PC-9 (cell line): Measurements from ENCODE around the gene WNT16. TPM values are rescaled to one million over a fixed set of nuclear protein-coding genes. Genes with fewer than 3 reads are reported as not detected.
A peak's percentile ranks its signal among the peaks of the same experiment; 100 is the strongest.

Experiments
- BruUV-seq: library from RNA; stranded (reverse); fragments of 400-500 nt; replicated peaks from 2 replicates; lab custom pipeline; 2021; lab: Mats Ljungman, UMichigan
- CTCF ChIA-PET: fragments of 300-600 bp; sonication (Branson Sonifier 250); formaldehyde crosslinking; loops from one replicate; lab custom pipeline; 2022; ENCODE audit warnings: antibody characterized with exemption; lab: Charles Lee
- POLR2A ChIA-PET: fragments of 300-600 bp; sonication (Branson Sonifier 250); formaldehyde crosslinking; loops from one replicate; lab custom pipeline; 2022; ENCODE audit warnings: antibody characterized with exemption; ENCODE audit not compliant: unreplicated experiment; lab: Charles Lee
- DNase-seq, 2 experiments: peaks; one replicate each; pipeline versions ENCODE4 v3.0.0 to v3.0.0-alpha.2; 2015 to 2022; ENCODE audit warnings: mixed read lengths in 1 of 2
- H2AFZ ChIP-seq: fragments of 200-600 bp; sonication (generic); 2 replicates; pipeline ENCODE4 v1.8.1; 2017; ENCODE audit warnings: antibody characterized with exemption
- H3F3A ChIP-seq: fragments of 200-600 bp; sonication (generic); 2 replicates; pipeline ENCODE4 v1.8.1; 2017; ENCODE audit warnings: antibody characterized with exemption, mild to moderate bottlenecking, low read depth; ENCODE audit not compliant: insufficient read depth
- H3K27ac ChIP-seq: fragments of 200-600 bp; sonication (generic); 2 replicates; pipeline ENCODE4 v1.6.1; 2016; ENCODE audit warnings: mixed run types
- H3K27me3 ChIP-seq: fragments of 200-600 bp; sonication (generic); 2 replicates; pipeline ENCODE4 v1.6.1; 2016; ENCODE audit warnings: low read depth, mixed run types; ENCODE audit not compliant: insufficient read depth
- H3K36me3 ChIP-seq: fragments of 200-600 bp; sonication (generic); 2 replicates; pipeline ENCODE4 v1.6.1; 2016; ENCODE audit warnings: low read depth, mixed run types
- H3K4me1 ChIP-seq: fragments of 200-600 bp; sonication (generic); replicated peaks from 2 replicates; pipeline ENCODE4 v1.6.1; 2016; ENCODE audit warnings: mixed run types; ENCODE audit not compliant: insufficient read depth
- H3K4me2 ChIP-seq: fragments of 200-600 bp; sonication (generic); 2 replicates; pipeline ENCODE4 v1.6.1; 2017; ENCODE audit warnings: mixed run types
- H3K4me3 ChIP-seq: fragments of 200-600 bp; sonication (generic); 2 replicates; pipeline ENCODE4 v1.6.1; 2016; ENCODE audit warnings: mixed run types
- H3K79me2 ChIP-seq: fragments of 200-600 bp; sonication (generic); 2 replicates; pipeline ENCODE4 v1.6.1; 2017; ENCODE audit warnings: low read depth, mixed run types
- H3K9me2 ChIP-seq: fragments of 200-600 bp; sonication (generic); 2 replicates; pipeline ENCODE4 v1.8.1; 2017; ENCODE audit warnings: mild to moderate bottlenecking; ENCODE audit not compliant: insufficient read depth
- H3K9me3 ChIP-seq: fragments of 200-600 bp; sonication (generic); 2 replicates; pipeline ENCODE4 v1.8.1; 2016; ENCODE audit warnings: low read depth; ENCODE audit not compliant: insufficient read depth
- H4K20me1 ChIP-seq: fragments of 200-600 bp; sonication (generic); 2 replicates; pipeline ENCODE4 v1.8.1; 2017; ENCODE audit not compliant: insufficient read depth
- CTCF ChIP-seq: fragments of 200-600 bp; sonication (generic); conservative IDR thresholded peaks from 2 replicates; pipeline ENCODE4 v1.6.1; 2017; ENCODE audit warnings: mixed run types, antibody characterized with exemption, mild to moderate bottlenecking, moderate library complexity
- EZH2 ChIP-seq: fragments of 200-600 bp; sonication (generic); IDR thresholded peaks from 2 replicates; pipeline ENCODE4 v1.8.0; 2017; ENCODE audit warnings: antibody characterized with exemption, low read depth
- intact Hi-C: fragments of 100-400 bp; cut with micrococcal nuclease; formaldehyde crosslinking; loops from one replicate; pipeline ENCODE4 v1.10.0; 2022; ENCODE audit not compliant: unreplicated experiment
- total RNA-seq: library from RNA; stranded (reverse); gene quantifications from 2 replicates; pipeline ENCODE4 v1.2.3, GENCODE V29; 2021

The WNT16 gene
- total RNA-seq, 1 experiment from 2014 or later, result not detected

GRCh38 chr7:121379930-121380329 lies 51.1 kb downstream of the WNT16 start:
- H3K79me2 ChIP-seq, result peaks cover 54% of the 10 kb centered on the region
- H3K9me3 ChIP-seq, result no peaks in the 10 kb centered on the region
- no peak overlapping the region for H3K4me3 ChIP-seq
- ChIA-PET POLR2A (interaction anchor here (0.5 kb wide), 1 partner anchor 388 kb away, joined by 10 read pairs; no protein-coding TSS in a partner anchor), CTCF (interaction anchor here (0.7 kb wide), 1 partner anchor 19 kb away, joined by 3 read pairs; no protein-coding TSS in a partner anchor)
- H3K27ac ChIP-seq, result no peak overlapping the region
- H2AFZ ChIP-seq, result no peak overlapping the region
- H4K20me1 ChIP-seq, result no peaks in the 10 kb centered on the region
- no peak for DNase-seq
- intact Hi-C loops, result loop anchor here (10.0 kb wide), 1 partner anchor 375 kb away; no protein-coding TSS in a partner anchor
- TF ChIP-seq EZH2 (no peak), CTCF (no peak)
- H3K4me2 ChIP-seq, result no peak overlapping the region
- no peaks in the 10 kb centered on the region for H3K4me1 ChIP-seq
- no peaks in the 10 kb centered on the region for H3K9me2 ChIP-seq
- no peaks in the 10 kb centered on the region for H3K27me3 ChIP-seq
- no peaks in the 10 kb centered on the region for H3F3A ChIP-seq
- H3K36me3 ChIP-seq, result peaks cover 65% of the 10 kb centered on the region
- no TSS peak for BruUV-seq

GRCh38 chr7:121382473-121382872 lies 53.7 kb downstream of the WNT16 start:
- Histone ChIP-seq H3K4me1 (no peaks in the 10 kb centered on the region), H3K4me2 (no peak overlapping the region), H3K4me3 (no peak overlapping the region), H3K27ac (0 out of 2 replicates have a peak overlapping the region, but pooled peaks have one; percentile 1), H3F3A (no peaks in the 10 kb centered on the region; the same call in 1 of the 2 replicates), H4K20me1 (peaks cover 10% of the 10 kb centered on the region; the same call in 1 of the 2 replicates), H3K9me2 (no peaks in the 10 kb centered on the region), H2AFZ (no peak overlapping the region), H3K27me3 (no peaks in the 10 kb centered on the region), H3K9me3 (no peaks in the 10 kb centered on the region), H3K79me2 (peaks cover 78% of the 10 kb centered on the region), H3K36me3 (peaks cover 48% of the 10 kb centered on the region)
- BruUV-seq, result no TSS peak
- ChIA-PET POLR2A (no interaction called here), CTCF (no interaction called here)
- intact Hi-C loops, result no loop called here
- TF ChIP-seq CTCF, result no peak
- no peak for TF ChIP-seq EZH2
- DNase-seq, result no peak

DNA sequence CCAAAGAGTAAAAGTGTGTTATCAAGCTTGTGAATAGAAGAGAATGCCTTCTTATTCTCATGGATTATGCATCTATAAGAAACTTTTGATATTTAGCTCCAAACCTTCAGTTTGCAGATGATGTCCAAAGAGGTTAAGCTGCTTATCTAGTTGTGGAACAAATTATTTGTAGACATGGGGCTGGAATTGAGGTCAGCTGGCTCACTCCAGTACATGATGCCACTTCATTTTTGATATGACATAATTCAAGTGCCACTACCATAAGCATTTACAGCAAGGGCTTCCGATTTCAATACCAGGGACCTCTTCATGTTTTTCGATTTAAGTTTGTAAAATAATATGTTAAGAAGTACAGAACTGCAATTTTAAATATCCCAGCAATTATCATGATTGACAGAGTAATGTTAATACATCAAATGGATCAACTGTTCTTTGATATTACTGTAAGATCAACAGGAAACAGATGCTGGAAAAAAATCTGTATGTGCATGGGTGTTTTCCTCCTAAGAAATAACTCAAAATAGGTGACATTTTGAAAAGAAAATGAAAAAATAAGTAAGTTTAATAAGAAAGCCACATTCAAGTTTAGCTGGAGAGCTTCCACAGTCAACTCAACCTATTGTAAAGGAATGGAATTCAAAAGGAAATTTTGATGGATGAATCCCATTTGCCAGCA lies 54.6 kb downstream of the WNT16 start:
- H3K27me3 ChIP-seq, result no peaks in the 10 kb centered on the region
- intact Hi-C loops, result no loop called here
- DNase-seq, result no peak
- TF ChIP-seq CTCF, result no peak
- no peak for TF ChIP-seq EZH2
- H3K79me2 ChIP-seq, result peaks cover 87% of the 10 kb centered on the region
- no peaks in the 10 kb centered on the region for H3K4me1 ChIP-seq
- H4K20me1 ChIP-seq, result peaks cover 10% of the 10 kb centered on the region; the same call in 1 of the 2 replicates
- H3F3A ChIP-seq, result no peaks in the 10 kb centered on the region; the same call in 1 of the 2 replicates
- no peak overlapping the region for H3K4me2 ChIP-seq
- H2AFZ ChIP-seq, result no peak overlapping the region
- POLR2A ChIA-PET, result interaction anchor here (0.7 kb wide), 1 partner anchor 26 kb away, joined by 3 read pairs; no protein-coding TSS in a partner anchor
- H3K9me3 ChIP-seq, result no peaks in the 10 kb centered on the region
- H3K27ac ChIP-seq, result no peak overlapping the region
- CTCF ChIA-PET, result interaction anchor here (0.7 kb wide), 1 partner anchor 15 kb away, joined by 3 read pairs; no protein-coding TSS in a partner anchor
- H3K4me3 ChIP-seq, result no peak overlapping the region
- H3K36me3 ChIP-seq, result peaks cover 39% of the 10 kb centered on the region
- no peaks in the 10 kb centered on the region for H3K9me2 ChIP-seq
- BruUV-seq, result no TSS peak
